ENCODE data around the gene NANOS3.

NANOS3 gene

DNA sequence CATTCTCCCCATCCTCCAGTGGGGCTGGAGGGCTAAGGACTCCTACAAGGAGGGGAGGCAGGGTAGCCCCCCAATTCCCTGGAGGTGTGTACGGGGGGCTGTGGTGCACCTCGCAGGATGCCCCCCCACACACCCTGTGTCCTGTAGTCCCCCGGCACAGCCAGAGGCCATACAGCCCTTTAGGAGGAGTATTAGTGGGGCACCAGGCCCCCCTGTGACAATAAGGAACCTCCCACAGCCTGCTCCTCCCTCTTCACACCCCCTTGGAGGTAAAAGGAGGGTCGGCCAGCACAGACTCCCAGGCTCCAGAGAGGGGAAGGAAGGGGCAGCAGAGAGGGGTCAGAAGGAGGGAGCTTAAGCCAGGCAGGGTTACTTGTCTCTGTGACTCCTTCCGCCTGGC is at the start of gene NANOS3:
Gene NANOS3 (plus strand): TSS at position 301 of the 400 bp plus-strand sequence. CDS start 115 bp downstream, outside the sequence.
- DNase-seq (ENCODE audit: low read depth in 2 of 3, low spot score in 1 of 3), result no peak

DNA sequence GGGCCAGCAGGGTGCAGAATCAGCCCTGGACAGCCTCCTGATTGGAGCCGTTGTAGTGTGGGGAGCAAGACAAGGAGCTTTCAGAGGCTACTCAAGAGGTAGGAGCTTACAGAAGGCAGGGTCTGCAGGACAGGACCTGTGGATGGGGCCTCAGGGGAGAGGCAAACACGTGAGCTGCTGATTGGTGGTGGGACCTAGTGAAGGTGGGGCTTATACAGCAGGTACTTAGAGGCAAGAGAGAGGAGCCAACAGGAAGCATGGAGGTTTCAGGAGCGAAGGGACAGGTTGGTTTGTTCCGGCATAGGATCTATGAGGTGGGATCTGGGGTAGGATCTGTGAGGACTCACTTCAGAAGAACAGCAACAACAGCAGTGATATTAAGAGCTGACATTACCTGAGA is 49.3 kb upstream of the NANOS3 start:
- no peak for DNase-seq (ENCODE audit: low read depth in 2 of 3, low spot score in 1 of 3)

DNA sequence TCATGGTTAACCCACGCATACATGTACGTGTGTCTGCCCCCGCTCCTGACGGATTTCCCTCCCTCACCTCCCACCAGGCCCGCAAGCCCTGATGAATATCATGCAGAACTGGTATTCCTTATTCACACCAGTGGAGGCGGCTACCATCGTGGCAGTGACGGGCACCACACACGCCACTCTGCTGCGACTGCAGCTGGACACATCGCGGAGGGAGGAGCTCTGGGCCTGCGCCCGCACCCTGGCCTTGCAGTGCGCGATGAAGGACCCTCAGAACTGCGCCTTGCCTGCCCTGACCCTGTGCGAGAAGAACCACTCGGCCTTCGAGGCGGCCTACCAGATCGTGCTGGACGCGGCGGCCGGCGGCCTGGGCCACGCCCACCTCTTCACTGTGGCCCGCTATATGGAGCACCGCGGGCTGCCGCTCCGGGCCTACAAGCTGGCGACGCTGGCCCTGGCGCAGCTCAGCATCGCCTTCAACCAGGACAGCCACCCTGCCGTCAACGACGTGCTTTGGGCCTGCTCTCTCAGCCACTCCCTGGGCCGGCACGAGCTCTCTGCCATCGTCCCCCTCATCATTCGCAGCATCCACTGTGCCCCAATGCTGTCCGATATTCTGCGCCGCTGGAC is 46.7 kb upstream of the NANOS3 start:
- DNase-seq (ENCODE audit: low read depth in 2 of 3, low spot score in 1 of 3), result no peak

DNA sequence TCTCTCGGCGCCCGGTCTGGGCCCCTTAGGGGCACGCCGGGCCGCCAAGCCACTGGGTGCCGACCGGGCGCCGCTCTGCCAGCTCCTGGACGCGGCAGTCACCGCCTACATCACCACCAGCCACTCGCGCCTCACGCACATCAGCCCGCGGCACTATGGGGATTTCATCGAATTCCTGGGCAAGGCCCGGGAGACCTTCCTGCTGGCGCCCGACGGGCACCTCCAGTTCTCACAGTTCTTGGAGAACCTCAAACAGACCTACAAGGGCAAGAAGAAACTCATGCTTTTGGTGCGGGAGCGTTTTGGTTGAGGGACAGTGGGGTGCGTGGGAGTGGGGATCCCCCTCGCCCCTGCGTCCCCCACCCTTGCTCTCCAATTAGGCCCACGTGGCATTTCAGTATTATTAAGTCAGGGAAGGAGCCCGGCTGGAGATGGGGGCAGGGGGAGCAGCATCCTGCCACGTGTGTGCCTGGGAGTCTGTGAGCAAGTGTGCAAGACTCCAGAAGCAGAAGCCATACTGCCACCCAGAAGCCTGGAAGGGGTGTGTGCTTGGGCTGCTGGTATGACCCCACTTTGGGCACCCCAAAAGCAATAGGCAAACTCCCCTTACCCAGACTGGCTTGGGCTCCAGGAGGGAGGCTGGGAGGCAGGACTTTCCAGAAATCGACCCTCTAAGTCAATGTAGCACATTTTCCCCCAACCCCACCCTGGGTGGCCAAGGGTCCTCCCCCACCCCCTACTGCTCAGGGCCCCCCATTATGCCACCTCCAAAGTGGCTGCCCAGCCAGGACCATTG is 46.0 kb upstream of the NANOS3 start:
- DNase-seq (ENCODE audit: low read depth in 2 of 3, low spot score in 1 of 3), result no peak

DNA sequence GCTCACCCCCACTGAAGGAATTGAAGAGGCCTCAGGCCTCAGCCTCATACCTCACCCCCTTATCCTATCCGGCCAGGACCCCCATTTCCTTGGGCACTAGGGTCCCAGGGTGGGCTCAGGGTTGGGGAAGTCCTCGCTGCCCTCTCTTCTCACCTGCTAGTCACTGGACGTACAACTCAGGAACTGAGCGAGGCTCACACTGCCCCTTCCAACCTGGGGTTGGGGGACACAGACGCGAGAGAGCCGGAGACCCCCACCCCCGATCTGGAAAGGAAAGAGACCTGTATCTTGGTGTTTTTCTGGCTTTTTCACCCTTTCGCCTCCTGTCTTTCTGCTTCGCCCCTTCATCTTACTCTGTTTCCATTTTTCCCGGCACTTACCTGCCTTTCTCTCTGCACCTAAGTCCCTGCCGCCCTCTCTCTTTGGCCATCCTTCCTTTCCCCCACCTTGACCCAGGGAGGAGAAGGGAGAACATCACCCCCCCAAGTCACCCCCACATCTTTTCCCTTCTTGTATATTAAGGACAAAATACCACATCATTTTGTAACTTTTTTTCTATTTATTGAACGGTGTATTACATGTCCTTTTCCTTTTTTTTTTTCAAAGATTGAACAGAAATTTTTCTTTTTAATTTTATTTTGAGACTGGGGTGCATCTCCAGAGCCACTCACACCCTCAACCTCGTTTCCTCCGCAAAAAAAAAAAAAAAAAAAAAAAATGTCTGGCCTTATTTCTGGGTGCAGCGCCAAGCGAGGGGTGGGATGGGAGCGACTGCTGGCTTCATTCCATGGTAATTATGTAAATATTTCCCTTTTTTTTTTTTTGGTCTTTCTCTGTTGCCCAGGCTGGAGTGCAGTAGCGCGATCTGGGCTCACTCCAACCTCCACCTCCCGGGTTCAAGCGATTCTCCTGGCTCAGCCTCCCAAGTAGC is 45.1 kb upstream of the NANOS3 start:
- DNase-seq (ENCODE audit: low read depth in 2 of 3, low spot score in 1 of 3), result no peak

DNA sequence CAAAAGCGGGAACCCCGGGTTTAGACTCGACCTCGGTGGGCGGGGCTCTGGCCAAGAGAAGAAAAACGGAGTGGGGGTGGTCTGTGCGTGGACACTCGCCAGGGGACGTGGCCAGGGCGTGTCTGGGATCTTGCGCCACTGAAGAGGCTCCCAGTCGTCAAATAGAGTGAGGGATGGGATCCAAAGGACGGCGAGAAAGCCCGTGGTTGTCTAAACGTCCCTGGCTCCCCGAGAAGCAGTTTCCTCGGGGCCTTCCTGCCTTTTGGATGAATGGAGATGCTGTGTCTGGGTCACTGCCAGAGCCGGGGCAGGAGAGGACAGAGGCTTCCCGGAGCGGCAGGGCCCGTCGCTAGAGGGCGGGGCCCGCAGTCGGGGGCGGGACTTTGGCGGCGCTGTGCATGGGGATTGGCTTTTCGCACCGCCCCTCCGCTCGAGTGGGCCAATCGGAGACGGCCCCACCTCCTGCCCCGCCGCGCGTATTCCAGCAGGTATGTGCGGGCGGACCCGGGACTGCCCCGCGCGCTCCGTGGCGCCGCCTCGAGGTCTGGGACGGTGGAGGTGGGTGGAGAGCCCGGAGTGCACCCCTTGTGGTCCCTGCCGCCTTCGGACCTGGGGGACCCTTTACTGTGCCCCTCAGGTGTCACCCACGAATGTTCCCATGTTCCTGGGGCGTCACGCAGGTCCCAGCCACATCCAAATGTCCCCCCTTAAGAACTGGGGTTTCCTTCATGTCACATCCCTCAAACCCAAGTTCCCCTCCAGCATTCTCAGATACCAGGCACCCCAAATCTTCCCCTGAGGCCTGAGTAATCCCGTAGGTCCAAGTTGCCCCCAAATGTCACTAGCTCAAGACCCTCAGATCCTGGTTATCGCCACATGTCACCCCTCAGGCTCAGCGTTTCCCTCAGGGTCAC is 43.3 kb upstream of the NANOS3 start:
- DNase-seq (ENCODE audit: low read depth in 2 of 3, low spot score in 1 of 3), result peak; percentile 88 to 94 (median 91)

DNA sequence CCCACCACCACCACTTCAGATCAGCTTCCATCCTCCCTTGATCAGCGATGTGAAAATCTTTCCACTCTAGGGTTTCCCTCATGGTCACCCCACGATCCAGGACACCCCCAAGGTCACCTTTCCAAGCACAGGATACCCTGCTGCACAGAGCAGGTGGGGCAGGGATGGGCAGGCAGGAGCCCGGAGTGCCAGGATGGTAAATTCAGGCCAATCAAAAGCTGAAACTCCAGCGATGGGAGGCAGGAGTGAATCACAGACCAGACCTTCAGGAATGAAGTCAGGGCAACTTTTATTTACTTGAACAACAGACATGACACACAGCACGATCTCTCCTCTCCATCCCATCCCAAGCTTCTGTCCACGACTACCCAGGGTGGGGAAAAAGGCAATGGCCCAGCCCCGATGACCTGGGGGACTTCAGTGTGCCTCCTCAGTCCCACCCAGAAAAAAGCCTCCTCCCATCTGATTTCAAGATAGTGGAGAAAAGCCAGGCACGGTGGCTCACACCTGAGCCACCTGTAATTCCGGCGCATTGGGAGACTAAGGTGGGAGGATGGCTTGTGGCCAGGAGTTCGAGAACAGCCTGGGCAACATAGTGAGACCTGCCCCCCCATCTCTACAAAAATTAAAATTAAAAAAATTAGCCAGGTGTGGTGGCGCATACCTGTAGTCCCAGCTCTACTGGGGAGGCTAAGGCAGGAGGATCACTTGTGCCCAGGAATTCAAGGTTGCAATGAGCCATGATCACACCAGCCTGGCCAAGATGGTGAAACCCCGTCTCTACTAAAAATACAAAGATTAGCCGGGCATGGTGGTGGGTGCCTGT is 42.5 kb upstream of the NANOS3 start:
- DNase-seq (ENCODE audit: low read depth in 2 of 3, low spot score in 1 of 3), result no peak

DNA sequence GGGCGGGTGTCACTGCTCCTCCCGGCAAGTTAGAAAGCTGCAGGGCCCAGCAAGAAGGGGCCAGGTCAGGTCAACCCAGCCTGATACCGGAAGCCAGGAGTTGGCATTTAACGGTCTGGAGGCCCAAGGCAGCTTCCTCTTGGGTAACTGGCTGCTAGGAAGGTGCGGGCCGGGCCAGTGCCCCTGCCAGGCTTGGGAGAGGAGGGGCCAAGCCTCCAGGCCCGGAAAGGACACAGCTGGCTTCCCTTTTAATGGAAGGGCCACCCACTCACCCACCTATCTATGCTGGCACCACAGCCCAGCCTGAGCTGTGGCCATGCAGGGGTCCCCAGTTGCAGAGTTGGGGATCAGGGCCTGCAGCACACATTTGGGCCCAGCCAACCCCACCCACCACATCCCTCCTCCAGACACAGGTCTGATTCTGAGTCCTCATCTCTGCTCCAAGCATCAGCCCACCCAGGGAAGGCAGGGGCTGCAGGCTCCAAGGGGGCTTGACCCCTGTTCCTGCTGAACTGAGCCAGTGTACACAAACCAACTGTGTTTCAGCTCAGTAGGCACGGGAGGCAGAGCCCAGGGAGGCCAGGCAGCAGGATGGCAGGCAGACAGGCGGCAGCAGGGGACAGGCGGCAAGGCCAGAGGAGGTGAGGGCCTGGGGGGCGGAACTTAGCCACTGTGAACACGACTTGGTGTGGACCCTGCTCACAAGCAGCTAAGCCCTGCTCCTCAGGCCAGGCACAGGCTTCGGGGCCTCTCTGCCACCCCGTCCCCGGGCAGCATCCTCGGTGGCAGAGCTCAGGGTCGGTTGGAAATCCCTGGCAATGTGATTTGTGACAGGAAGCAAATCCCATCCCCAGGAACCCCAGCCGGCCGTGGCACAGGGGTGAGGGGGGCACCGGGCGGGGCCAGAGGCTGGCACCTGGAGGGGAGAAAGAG is 40.9 kb upstream of the NANOS3 start:
- no peak for DNase-seq (ENCODE audit: low read depth in 2 of 3, low spot score in 1 of 3)

DNA sequence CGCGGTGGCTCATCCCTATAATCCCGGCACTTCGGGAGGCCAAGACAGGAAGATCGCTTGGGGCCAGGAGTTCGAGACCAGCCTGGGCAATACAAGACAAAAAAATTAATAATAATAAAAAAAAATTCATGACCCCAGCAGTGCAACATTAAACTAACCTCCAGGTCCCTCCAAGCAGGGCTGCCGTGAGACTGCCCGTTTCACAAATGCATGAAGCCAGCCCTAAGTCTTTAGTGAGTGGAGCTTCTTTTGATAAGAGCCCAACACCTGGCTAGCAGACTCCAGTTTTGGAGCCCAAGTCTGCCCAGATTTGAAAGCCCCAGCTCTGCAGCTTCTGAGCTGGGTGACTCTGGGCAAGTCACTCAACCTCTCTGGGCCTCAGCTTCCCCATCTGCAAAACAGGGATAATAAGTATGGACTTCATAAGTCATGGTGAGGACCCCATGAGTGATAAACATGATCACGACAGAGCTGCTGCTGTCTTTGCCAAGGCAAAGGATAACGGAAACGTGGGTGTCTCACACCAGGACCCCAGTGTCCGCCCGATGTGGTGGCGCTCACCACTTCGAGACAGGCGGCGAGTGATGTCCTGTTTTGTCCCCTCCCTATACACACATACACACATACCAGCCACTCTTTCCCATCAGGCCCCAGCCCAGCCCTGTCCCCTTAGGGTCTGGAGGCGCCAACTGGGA is 38.4 kb upstream of the NANOS3 start:
- DNase-seq (ENCODE audit: low read depth in 2 of 3, low spot score in 1 of 3), result no peak

DNA sequence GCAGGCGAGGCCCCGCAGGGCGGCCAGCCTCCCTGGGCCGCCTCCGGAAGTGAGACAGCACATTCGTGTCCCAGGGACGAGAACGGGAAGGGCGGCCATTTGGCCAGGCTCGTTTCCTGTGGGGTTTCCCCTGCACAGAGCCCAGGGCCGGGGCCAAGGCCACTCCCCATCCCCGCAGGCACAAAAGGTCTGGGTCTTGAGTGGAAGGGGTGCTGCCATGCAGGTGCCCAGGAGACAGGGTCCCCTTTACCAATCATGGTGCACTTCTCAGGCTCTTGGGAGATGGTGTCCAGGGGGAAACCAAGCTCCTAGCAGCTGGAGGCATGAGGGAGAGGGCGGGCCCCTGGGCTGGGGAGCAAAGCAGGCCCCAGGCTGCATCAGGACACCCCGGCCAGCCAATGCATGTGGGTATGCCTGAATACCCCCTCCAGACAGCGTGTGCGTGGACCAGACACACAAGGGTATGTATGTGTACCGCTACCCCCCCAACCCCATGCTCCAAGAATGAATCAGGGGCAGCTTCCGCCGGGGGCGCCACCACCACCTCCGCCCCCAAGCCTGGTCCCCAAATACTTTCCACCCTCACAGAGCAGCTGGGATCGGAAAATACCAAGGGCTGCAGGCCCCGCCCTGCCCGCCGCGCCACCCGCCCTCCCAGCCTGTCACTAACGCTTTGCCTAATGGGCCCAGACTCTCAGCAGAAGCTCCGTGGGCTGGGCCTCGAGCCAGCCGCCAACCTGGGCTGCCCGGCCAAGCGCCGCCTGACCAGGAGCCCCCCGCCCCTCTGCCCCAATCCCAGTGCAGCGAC is 37.6 kb upstream of the NANOS3 start:
- DNase-seq (ENCODE audit: low read depth in 2 of 3, low spot score in 1 of 3), result peak; percentile 76 to 85 (median 84)

DNA sequence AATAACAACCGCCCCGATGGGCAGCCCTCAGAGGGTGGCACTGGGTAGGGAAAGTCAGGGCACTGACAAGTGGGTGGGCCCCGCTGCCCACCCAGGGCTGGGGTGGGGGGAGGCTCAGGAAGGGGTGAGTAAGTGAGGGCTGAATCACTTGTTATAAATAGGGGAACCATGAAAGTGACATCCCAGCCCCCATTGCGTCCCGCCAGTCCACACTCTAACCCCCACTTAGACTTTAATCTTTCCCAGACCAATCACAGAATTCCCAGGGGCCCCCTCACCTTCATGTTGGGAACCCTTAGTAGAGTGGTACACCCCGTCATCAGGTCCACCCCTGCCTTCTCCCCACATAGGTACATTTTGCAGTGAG is 37.0 kb upstream of the NANOS3 start:
- no peak for DNase-seq (ENCODE audit: low read depth in 2 of 3, low spot score in 1 of 3)

DNA sequence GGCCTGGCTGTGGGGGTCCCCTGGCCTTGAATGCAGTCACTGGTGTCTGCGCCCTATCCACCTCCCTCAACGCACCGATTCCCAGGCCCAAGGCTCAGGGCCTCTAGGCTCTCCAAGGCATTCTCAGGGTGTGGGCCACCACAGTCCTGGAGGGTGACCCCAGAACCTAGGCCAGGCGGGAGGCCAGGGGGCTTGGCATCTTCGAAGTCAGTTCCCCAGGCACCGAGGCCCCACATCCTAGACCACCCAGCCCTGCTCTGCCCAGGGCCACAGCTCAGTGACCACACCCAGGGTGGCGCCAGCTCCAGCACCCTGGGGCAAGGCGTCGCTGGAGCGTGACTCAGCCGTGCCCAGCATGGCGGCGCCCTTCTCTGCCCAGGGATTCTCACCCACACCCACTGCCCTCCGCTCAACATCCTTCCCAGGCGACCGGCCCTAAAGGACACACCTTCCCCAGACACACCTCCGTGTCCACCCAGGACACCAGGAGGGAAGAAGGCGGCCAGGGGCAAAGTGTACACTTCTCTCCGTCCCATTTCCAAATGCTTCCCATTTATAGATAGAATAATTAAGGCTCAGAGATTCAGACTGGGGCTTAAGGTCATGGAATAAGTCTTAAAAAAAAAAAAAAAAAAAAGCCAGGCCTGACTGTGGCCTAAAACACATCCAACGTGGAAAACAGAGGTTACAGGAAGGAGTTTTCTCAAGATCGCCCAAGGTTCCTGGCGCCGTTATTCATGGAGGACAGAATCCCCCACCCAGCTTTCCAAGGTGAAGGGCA is 36.4 kb upstream of the NANOS3 start:
- no peak for DNase-seq (ENCODE audit: low read depth in 2 of 3, low spot score in 1 of 3)

DNA sequence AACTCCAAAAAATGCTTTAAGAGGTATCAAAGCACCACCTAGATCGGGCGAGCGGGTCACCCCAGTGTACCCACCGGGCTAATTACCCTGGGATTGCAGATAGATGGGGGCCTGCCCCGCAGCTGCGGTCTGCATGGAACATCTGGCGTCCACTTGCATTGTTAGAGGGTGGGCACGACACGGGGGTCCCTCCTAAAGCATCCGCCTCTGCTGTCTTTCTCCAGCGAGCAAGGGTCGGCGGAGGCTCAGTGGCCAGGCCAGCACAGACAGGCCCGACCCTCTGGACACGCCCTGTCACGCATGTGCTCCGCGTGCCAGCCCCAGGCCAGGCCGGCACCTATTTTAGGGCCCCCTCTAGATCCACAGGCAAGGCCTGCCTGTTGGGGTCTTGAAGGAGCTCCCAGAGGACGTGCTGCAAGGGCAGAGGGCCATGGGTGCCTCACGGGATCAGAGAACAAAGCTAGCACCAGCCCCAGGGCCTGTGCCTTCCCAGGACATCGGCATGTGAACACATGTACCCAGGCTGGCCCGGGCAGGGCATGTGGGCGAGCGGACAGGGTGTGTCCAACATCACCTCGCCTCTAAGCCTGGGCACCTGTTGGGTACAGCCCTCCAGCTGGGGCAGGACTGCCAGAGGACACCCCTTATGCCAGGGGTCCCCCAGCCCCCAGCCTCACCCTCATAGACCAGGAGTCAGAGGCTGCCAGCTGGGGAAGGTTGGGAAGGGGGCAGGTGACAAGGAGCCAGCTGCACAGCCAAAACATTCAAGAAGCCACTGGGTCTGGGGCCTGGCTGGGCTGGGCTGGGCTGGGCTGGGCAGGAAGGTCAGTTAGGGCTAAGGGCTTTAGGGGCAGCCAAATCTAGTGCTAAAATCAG is 35.6 kb upstream of the NANOS3 start:
- no peak for DNase-seq (ENCODE audit: low read depth in 2 of 3, low spot score in 1 of 3)

DNA sequence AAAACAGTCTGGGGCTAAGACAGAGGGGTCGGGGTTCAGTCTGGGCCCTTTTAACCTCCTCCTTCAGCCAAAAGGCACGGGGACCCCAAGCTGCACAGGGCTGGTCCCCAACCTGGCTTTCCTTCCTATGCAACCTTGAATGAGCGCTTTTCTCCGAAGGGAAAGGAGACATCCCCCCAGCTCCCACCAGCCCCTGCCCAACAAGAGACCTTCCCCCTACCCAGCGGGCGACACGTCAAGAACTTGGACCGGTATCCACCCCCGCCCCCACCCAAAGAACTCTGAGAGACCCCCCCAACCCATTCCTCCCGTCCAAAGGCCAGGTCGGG is 35.0 kb upstream of the NANOS3 start:
- no peak for DNase-seq (ENCODE audit: low read depth in 2 of 3, low spot score in 1 of 3)

DNA sequence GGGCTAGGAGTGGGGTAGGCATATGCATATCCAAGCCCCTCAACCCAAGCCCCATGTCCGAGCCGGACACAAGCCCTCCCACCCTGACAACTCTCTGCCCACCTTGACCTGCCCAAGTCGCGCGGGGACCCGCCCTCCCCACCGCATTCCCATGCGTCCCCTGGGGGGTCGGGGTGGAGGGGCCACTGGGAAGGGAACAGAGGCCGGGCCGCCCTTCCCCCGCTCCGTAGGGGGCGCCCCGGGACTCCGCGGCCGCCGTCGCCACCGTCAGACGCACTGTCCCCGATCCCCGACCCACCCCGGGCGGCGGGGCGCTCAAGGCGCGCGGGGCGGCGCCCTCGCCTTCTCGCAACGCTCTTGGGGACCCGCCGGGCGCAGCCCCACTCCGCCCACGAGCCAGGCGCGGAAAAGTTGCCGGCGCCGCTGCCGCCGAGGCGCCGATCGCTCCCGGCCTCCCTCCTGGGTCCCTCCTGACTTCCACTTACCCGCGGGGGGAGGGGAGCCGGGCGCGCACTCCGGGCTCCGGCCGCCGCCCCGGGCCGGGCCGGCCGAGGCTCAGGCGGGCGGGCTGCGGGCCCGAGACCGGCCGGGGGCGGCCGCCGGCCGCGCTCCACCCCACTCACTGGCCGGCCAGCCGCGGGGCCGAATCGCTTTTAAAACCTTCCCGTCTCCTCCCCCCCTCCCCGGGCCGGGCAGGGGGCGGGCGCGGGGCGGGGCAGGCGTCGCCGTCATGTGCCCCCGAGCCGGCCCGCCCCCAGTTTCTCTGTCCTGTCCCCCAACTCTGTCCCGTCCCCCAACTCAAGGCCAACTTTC is 34.4 kb upstream of the NANOS3 start:
- DNase-seq (ENCODE audit: low read depth in 2 of 3, low spot score in 1 of 3), result peak in 1 of 3 donors; percentile 67
